OCI-LY7 (cell line): ENCODE data around the gene ISOC1. TPM values are rescaled to one million over a fixed set of nuclear protein-coding genes. Genes with fewer than 3 reads are reported as not detected.

Experiments used
- BruUV-seq: library from RNA; stranded (reverse); fragments of 400-500 nt; replicated peaks from 2 replicates; lab custom pipeline; 2021; lab: Mats Ljungman, UMichigan
- CTCF ChIA-PET: fragments of 300-600 bp; sonication (Branson Sonifier 250); formaldehyde crosslinking; loops from one replicate; lab custom pipeline; 2022; ENCODE audit warnings: antibody characterized with exemption; ENCODE audit not compliant: unreplicated experiment; lab: Charles Lee
- POLR2A ChIA-PET: fragments of 300-600 bp; sonication (Branson Sonifier 250); formaldehyde crosslinking; loops from one replicate; lab custom pipeline; 2022; ENCODE audit warnings: antibody characterized with exemption; lab: Charles Lee
- DNase-seq: peaks from one replicate; pipeline ENCODE4 v3.0.0-alpha.2; 2015; ENCODE audit warnings: low spot score
- H2AFZ ChIP-seq: fragments of 200-600 bp; sonication (generic), shearing (Covaris generic); 2 replicates; pipeline ENCODE4 v1.6.1; 2014; ENCODE audit warnings: mild to moderate bottlenecking, antibody characterized with exemption, low read length, moderate library complexity
- H3K27ac ChIP-seq: fragments of 200-600 bp; sonication (generic); 2 replicates; pipeline ENCODE4 v1.5.1; 2014; ENCODE audit warnings: mixed run types, low read depth, mild to moderate bottlenecking, moderate library complexity, low read length, inconsistent platforms; ENCODE audit not compliant: poor library complexity, severe bottlenecking
- H3K36me3 ChIP-seq: fragments of 200-600 bp; sonication (generic); 2 replicates; pipeline ENCODE4 v1.6.1; 2014; ENCODE audit warnings: mild to moderate bottlenecking, antibody characterized with exemption, low read length, moderate library complexity, mixed read lengths; ENCODE audit not compliant: insufficient read depth
- H3K4me1 ChIP-seq: fragments of 200-600 bp; sonication (generic); 2 replicates; pipeline ENCODE4 v1.5.1; 2014; ENCODE audit warnings: mild to moderate bottlenecking, low read length; ENCODE audit not compliant: insufficient read depth, poor library complexity, severe bottlenecking
- H3K4me2 ChIP-seq: fragments of 200-600 bp; sonication (generic); 2 replicates; pipeline ENCODE4 v1.6.1; 2014; ENCODE audit warnings: mild to moderate bottlenecking, low read length
- H3K4me3 ChIP-seq: fragments of 200-600 bp; sonication (generic); 2 replicates; pipeline ENCODE4 v1.5.1; 2014; ENCODE audit warnings: mild to moderate bottlenecking, low read depth, low read length; ENCODE audit not compliant: poor library complexity, severe bottlenecking
- H3K79me2 ChIP-seq: fragments of 200-600 bp; sonication (generic); 2 replicates; pipeline ENCODE4 v1.6.1; 2016; ENCODE audit warnings: low read depth, mild to moderate bottlenecking, low read length, moderate library complexity, mixed read lengths; ENCODE audit not compliant: insufficient read depth
- H3K9me2 ChIP-seq: fragments of 200-600 bp; sonication (generic); 2 replicates; pipeline ENCODE4 v1.6.1; 2016; ENCODE audit warnings: mild to moderate bottlenecking, low read length, mixed read lengths; ENCODE audit not compliant: insufficient read depth
- H3K9me3 ChIP-seq: fragments of 200-600 bp; sonication (generic); 2 replicates; pipeline ENCODE4 v1.6.1; 2014; ENCODE audit warnings: mild to moderate bottlenecking, mixed run types, low read length, mixed read lengths
- H4K20me1 ChIP-seq: fragments of 200-600 bp; sonication (generic); 2 replicates; pipeline ENCODE4 v1.6.1; 2014; ENCODE audit warnings: mild to moderate bottlenecking, antibody characterized with exemption, low read length, moderate library complexity, mixed read lengths; ENCODE audit not compliant: insufficient read depth
- CTCF ChIP-seq: fragments of 200-600 bp; sonication (generic); conservative IDR thresholded peaks from 2 replicates; pipeline ENCODE4 v1.5.1; 2014; ENCODE audit warnings: mild to moderate bottlenecking, antibody characterized with exemption, low read length, moderate library complexity, mixed read lengths
- EZH2phosphoT487 ChIP-seq: fragments of 200-600 bp; sonication (generic); IDR thresholded peaks from 2 replicates; pipeline ENCODE4 v1.6.1; 2018; ENCODE audit warnings: low read depth, borderline replicate concordance, mild to moderate bottlenecking, mixed run types, antibody characterized with exemption, low read length, moderate library complexity, mixed read lengths
- intact Hi-C: fragments of 100-400 bp; cut with micrococcal nuclease; formaldehyde crosslinking; loops from one replicate; pipeline ENCODE4 v1.10.0; 2022; ENCODE audit not compliant: unreplicated experiment
- total RNA-seq, 2 experiments: library from RNA; depleted of rRNA in 1 of 2; stranded (reverse); fragments of >200 nt in 1 of 2; shearing (Covaris generic) in 1 of 2; gene quantifications; 2 replicates each; pipeline ENCODE4 v1.2.3, GENCODE V29; 2014 to 2022

The ISOC1 gene
- total RNA-seq, 2 experiments from 2014 or later = 17.9 to 23.8 TPM

- no peak overlapping the region for H3K27ac ChIP-seq
- no peaks in the 10 kb centered on the region for H3K79me2 ChIP-seq
- no peaks in the 10 kb centered on the region for H3K36me3 ChIP-seq
- H4K20me1 ChIP-seq = no peaks in the 10 kb centered on the region
- H3K4me1 ChIP-seq = no peaks in the 10 kb centered on the region
- H3K9me3 ChIP-seq = no peaks in the 10 kb centered on the region
- ChIA-PET CTCF (no interaction called here), POLR2A (no interaction called here)
- H2AFZ ChIP-seq = no peak overlapping the region
- H3K9me2 ChIP-seq = no peaks in the 10 kb centered on the region
- no peak for DNase-seq
- no peak overlapping the region for H3K4me2 ChIP-seq
- BruUV-seq = no TSS peak
- intact Hi-C loops = no loop called here
- H3K4me3 ChIP-seq = no peak overlapping the region
- TF ChIP-seq CTCF = no peak
- no peak for TF ChIP-seq EZH2phosphoT487
Observed at GRCh38 chr5:129048509-129048908, 46.0 kb upstream of the ISOC1 start.

- Histone ChIP-seq H3K9me2 (no peaks in the 10 kb centered on the region), H3K36me3 (no peaks in the 10 kb centered on the region), H3K4me3 (no peak overlapping the region), H2AFZ (no peak overlapping the region), H3K4me2 (no peak overlapping the region), H3K79me2 (no peaks in the 10 kb centered on the region), H3K4me1 (no peaks in the 10 kb centered on the region), H4K20me1 (no peaks in the 10 kb centered on the region), H3K9me3 (no peaks in the 10 kb centered on the region), H3K27ac (no peak overlapping the region)
- DNase-seq = no peak
- intact Hi-C loops = no loop called here
- TF ChIP-seq CTCF (no peak), EZH2phosphoT487 (no peak)
- BruUV-seq = no TSS peak
- CTCF ChIA-PET = no interaction called here
- POLR2A ChIA-PET = no interaction called here
Observed at GRCh38 chr5:129049126-129049799, 45.3 kb upstream of the ISOC1 start.

- Histone ChIP-seq H3K9me2 (no peaks in the 10 kb centered on the region), H3K4me3 (no peak overlapping the region), H3K36me3 (no peaks in the 10 kb centered on the region), H3K79me2 (no peaks in the 10 kb centered on the region), H4K20me1 (no peaks in the 10 kb centered on the region), H3K9me3 (no peaks in the 10 kb centered on the region), H2AFZ (no peak overlapping the region), H3K4me2 (no peak overlapping the region), H3K4me1 (no peaks in the 10 kb centered on the region), H3K27ac (no peak overlapping the region)
- ChIA-PET CTCF (no interaction called here), POLR2A (no interaction called here)
- no TSS peak for BruUV-seq
- intact Hi-C loops = no loop called here
- TF ChIP-seq EZH2phosphoT487 (no peak), CTCF (no peak)
- DNase-seq = no peak
Observed at GRCh38 chr5:129051283-129051682, 43.3 kb upstream of the ISOC1 start.
